ENCODE data around the gene CARMIL1. TPM values are rescaled to one million over a fixed set of nuclear protein-coding genes. Genes with fewer than 3 reads are reported as not detected.

Gene CARMIL1
- total RNA-seq, 1 experiment from 2014 or later, result 23.6 TPM

DNA sequence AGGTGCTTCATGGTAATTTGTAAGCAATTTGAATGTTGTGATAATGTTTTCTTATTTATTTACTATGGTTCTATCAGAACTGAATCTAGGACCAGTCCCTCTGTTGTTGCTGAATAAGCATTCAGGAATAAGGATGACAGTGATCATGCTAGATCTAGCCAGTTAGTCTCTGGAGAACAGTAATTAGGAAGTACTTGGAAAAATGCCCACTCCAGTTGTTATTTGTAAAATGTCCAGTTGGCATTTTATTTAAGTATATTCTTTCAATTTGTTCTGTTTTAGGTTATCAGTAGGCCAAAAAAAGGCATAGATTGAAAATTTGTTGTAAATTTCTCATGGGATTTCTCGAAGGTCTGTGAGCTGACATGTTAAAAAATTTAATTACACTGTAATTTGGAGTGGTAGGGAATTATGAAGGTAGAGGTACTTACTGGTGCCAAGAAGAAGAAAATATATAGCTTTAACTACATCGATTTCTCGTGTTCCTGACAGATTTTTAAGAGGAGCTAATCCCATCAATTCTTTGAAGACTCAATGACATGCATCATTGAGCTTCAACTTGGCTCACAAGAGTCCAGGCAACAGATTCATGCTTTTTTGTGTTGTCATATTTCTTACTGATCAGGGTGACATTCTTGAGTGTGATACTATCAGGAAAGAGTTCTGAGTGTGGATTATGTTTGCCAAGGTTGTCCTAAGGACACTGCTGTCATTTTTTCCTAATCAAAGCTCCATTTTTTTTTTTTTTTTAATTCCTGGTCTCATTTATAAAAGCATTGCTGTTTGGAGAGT is 177.3 kb downstream of the CARMIL1 start:
- Histone ChIP-seq H3K23ac (ENCODE audit: insufficient read length, low read depth, low read length) (no peak overlapping the region), H4K8ac (replicated peaks; ENCODE audit: insufficient read length, low read depth, low read length) (no peak overlapping the region), H3K14ac (ENCODE audit: insufficient read depth, low read length) (no peak overlapping the region), H3T11ph (ENCODE audit: low read length) (no peak overlapping the region), H3K9me3 (ENCODE audit: control insufficient read depth, low read depth, low read length) (no peaks in the 10 kb centered on the region), H3K56ac (ENCODE audit: insufficient read length, low read depth, low read length) (no peak overlapping the region), H2AFZ (ENCODE audit: low read length) (no peak overlapping the region), H3K27me3 (ENCODE audit: insufficient read depth, low read length) (no peaks in the 10 kb centered on the region), H2BK12ac (ENCODE audit: insufficient read length, low read depth, low read length) (no peak overlapping the region), H3K4me2 (ENCODE audit: insufficient read depth, insufficient read length, low read length) (no peak overlapping the region), H2BK15ac (ENCODE audit: low read depth, low read length) (no peak overlapping the region), H3K23me2 (ENCODE audit: insufficient read length, low read depth, low read length, poor library complexity, severe bottlenecking) (no peaks in the 10 kb centered on the region), H3K79me2 (ENCODE audit: insufficient read depth, low read length) (no peaks in the 10 kb centered on the region), H3K4me1 (ENCODE audit: insufficient read depth, low read length) (no peaks in the 10 kb centered on the region), H4K91ac (ENCODE audit: insufficient read length, low read depth, low read length) (no peak overlapping the region), H4K20me1 (ENCODE audit: control insufficient read depth, insufficient read depth, insufficient read length) (no peaks in the 10 kb centered on the region), H4K5ac (ENCODE audit: insufficient read length, low read depth, low read length) (no peak overlapping the region), H2BK20ac (ENCODE audit: low read depth, low read length, poor library complexity, severe bottlenecking) (no peak overlapping the region), H3K4ac (ENCODE audit: low read depth, low read length) (no peak overlapping the region), H3K9ac (ENCODE audit: extremely low read depth, insufficient read length, low read length) (no peak overlapping the region), H3K18ac (ENCODE audit: insufficient read length, low read depth, low read length) (no peak overlapping the region), H2BK5ac (ENCODE audit: insufficient read length, low read length) (no peak overlapping the region), H2BK120ac (ENCODE audit: low read depth, low read length, poor library complexity, severe bottlenecking) (no peak overlapping the region), H3K27ac (ENCODE audit: insufficient read length, low read depth, low read length) (no peak overlapping the region), H3K79me1 (ENCODE audit: insufficient read depth, low read depth, low read length, poor library complexity, severe bottlenecking) (no peaks in the 10 kb centered on the region), H2AK5ac (ENCODE audit: insufficient read length, low read length) (no peak overlapping the region)
- no peak overlapping the region for H3K4me3 Mint-ChIP-seq
- H3K36me3 Mint-ChIP-seq (ENCODE audit: insufficient read depth in 1 of 3, low read depth in 3 of 3), result peaks cover 0 to 3% (median 0%) of the 10 kb centered on the region in 3 experiments; a peak in 3 of 7 replicates
- H3K4me1 Mint-ChIP-seq, result peaks cover 7 to 10% of the 10 kb centered on the region in 2 experiments
- TF ChIP-seq, protein P1, sequence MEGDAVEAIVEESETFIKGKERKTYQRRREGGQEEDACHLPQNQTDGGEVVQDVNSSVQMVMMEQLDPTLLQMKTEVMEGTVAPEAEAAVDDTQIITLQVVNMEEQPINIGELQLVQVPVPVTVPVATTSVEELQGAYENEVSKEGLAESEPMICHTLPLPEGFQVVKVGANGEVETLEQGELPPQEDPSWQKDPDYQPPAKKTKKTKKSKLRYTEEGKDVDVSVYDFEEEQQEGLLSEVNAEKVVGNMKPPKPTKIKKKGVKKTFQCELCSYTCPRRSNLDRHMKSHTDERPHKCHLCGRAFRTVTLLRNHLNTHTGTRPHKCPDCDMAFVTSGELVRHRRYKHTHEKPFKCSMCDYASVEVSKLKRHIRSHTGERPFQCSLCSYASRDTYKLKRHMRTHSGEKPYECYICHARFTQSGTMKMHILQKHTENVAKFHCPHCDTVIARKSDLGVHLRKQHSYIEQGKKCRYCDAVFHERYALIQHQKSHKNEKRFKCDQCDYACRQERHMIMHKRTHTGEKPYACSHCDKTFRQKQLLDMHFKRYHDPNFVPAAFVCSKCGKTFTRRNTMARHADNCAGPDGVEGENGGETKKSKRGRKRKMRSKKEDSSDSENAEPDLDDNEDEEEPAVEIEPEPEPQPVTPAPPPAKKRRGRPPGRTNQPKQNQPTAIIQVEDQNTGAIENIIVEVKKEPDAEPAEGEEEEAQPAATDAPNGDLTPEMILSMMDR (conservative IDR thresholded peaks at IDR 0.05), result no peak
- no peaks in the 10 kb centered on the region for H3K9me3 Mint-ChIP-seq
- DNase-seq, result no peak
- no peaks in the 10 kb centered on the region for H3K27me3 Mint-ChIP-seq (ENCODE audit: low read depth)
- H3K27ac Mint-ChIP-seq, result no peak overlapping the region
- WGBS (ENCODE audit: extremely low coverage, insufficient read length, low lambda C conversion rate), result no CpG with 5 or more reads among the region's 3 CpGs

Data from H9 (cell line).